ENCODE data around the gene SHOX. TPM values are rescaled to one million over a fixed set of nuclear protein-coding genes. Genes with fewer than 3 reads are reported as not detected.

The SHOX gene
- total and polyA plus RNA-seq, 12 donors, result not detected

DNA sequence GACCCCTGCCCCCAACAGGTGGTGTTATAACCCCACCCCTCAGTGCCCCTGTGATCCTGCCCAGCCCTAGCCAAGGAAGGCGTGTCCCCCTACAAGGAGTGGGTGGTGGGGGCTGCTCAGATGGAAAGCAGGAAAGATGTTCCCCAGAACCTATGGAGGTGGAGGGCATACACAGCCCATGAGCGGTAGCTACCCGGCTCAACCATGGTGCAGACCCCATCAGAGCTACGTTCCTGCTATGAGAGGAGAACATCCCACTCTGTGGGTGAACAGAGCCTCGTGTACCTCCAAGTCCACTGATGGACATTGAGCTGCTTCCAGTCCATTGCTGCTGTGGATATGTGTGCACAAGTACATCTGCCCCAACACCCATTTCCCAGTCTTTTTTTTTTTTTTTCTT is 71.1 kb downstream of the SHOX start:
- no peaks in the 10 kb centered on the region for H3K36me3 ChIP-seq
- peaks cover 0 to 57% (median 6%) of the 10 kb centered on the region in 11 donors for H3K9me3 ChIP-seq
- intact Hi-C loops (cut with DNase I), result no loop called here
- H3K27me3 ChIP-seq, result no peaks in the 10 kb centered on the region
- TF ChIP-seq, protein P1, sequence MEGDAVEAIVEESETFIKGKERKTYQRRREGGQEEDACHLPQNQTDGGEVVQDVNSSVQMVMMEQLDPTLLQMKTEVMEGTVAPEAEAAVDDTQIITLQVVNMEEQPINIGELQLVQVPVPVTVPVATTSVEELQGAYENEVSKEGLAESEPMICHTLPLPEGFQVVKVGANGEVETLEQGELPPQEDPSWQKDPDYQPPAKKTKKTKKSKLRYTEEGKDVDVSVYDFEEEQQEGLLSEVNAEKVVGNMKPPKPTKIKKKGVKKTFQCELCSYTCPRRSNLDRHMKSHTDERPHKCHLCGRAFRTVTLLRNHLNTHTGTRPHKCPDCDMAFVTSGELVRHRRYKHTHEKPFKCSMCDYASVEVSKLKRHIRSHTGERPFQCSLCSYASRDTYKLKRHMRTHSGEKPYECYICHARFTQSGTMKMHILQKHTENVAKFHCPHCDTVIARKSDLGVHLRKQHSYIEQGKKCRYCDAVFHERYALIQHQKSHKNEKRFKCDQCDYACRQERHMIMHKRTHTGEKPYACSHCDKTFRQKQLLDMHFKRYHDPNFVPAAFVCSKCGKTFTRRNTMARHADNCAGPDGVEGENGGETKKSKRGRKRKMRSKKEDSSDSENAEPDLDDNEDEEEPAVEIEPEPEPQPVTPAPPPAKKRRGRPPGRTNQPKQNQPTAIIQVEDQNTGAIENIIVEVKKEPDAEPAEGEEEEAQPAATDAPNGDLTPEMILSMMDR (IDR thresholded peaks at IDR 0.05), result no peak
- no peak overlapping the region for H3K27ac ChIP-seq
- no peak overlapping the region for H3K4me3 ChIP-seq
- H3K4me1 ChIP-seq, result no peaks in the 10 kb centered on the region
- ATAC-seq, result no peak
- DNase-seq, result no peak
- 78 to 80% methylated on average over 5 of the region's 5 CpGs for WGBS, 2 donors

DNA sequence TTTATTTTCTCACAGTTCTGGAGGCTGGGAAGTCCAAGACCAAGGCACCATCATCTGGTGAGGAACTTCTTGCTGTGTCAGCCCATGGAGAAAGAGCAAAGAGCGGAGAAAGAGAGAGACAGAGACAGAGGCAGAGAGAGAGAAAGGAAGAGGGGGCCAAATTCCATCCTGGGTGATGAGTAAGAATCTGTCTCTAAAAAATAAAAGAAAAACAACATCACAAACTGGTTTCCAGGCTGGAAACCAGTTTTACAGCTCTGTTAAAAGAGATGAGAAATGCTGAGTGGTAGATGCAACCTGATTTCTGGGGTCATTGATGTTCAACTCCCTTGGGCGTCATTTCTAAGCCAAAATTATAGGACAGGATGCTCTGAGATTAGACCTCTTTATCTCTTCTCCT is 72.9 kb downstream of the SHOX start:
- Histone ChIP-seq H3K27ac (no peak overlapping the region), H3K9me3 (peaks cover 0 to 56% (median 10%) of the 10 kb centered on the region in 11 donors), H3K4me1 (no peaks in the 10 kb centered on the region), H3K36me3 (no peaks in the 10 kb centered on the region), H3K27me3 (no peaks in the 10 kb centered on the region), H3K4me3 (no peak overlapping the region)
- intact Hi-C loops (cut with DNase I), result no loop called here
- no peak for ATAC-seq
- no peak for DNase-seq
- WGBS, 2 donors, result 58 to 68% methylated on average over 2 of the region's 2 CpGs
- TF ChIP-seq, protein P1 (IDR thresholded peaks at IDR 0.05), result no peak

DNA sequence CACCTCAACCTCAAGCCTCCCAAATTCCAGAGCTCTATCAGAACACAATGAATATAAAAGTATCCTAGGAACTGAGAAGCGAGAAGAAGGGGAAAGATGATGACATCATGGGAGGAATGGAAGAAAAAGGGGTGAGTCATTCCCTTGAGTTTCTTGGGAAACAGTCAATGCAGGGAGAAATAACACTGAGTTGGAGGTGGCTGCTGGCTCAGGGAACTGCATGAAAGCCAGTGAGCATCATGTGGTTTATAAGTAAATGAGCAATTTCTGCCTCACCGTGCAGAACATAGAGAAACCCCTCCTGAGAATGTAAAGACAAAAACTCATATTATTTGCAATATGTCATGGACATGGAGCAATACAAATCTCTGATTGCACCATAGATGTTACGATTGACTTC is 73.3 kb downstream of the SHOX start:
- intact Hi-C loops (cut with DNase I), result no loop called here

More for the DNA sequence above, 73.3 kb downstream of the SHOX start:
- Histone ChIP-seq H3K4me3 (no peak overlapping the region), H3K9me3 (peaks cover 0 to 53% (median 10%) of the 10 kb centered on the region in 11 donors), H3K27me3 (no peaks in the 10 kb centered on the region), H3K36me3 (no peaks in the 10 kb centered on the region), H3K4me1 (no peaks in the 10 kb centered on the region), H3K27ac (no peak overlapping the region)
- DNase-seq (no peak), ATAC-seq (no peak)
- TF ChIP-seq, protein P1 (IDR thresholded peaks at IDR 0.05), result no peak
- WGBS, 2 donors, result 69 to 71% methylated on average over 3 of the region's 3 CpGs

Other genes starting within 250 kb of the SHOX start
- 100 to 1,000 TPM in 8 of 10 donors, 10 to 100 TPM in 2; 88.3 to 173 (median 128) TPM for gene PPP2R3B, start 243.9 kb upstream of the SHOX start, total RNA-seq
- 100 to 1,000 TPM in 1 of 2 donors, 10 to 100 TPM in 1; 73.9 to 362 TPM for gene PPP2R3B, start 243.9 kb upstream of the SHOX start, polyA plus RNA-seq

Measured in heart right ventricle (tissue), 16 donors.